Placental pericyte (primary cell): ENCODE measurements around the gene RTN3. TPM values are rescaled to one million over a fixed set of nuclear protein-coding genes. Genes with fewer than 3 reads are reported as not detected.

ENCODE experiments used
- small RNA-seq: library from RNA; depleted of rRNA; stranded (forward); fragments of <200 nt; gene quantifications from one replicate; pipeline ENCODE3, GENCODE V24; 2012; ENCODE audit warnings: low replicate concordance
- total RNA-seq: library from RNA; depleted of rRNA; stranded (reverse); fragments of >200 nt; gene quantifications from 2 replicates; pipeline ENCODE4 v1.2.3, GENCODE V29; 2012

The RTN3 gene, protein sequence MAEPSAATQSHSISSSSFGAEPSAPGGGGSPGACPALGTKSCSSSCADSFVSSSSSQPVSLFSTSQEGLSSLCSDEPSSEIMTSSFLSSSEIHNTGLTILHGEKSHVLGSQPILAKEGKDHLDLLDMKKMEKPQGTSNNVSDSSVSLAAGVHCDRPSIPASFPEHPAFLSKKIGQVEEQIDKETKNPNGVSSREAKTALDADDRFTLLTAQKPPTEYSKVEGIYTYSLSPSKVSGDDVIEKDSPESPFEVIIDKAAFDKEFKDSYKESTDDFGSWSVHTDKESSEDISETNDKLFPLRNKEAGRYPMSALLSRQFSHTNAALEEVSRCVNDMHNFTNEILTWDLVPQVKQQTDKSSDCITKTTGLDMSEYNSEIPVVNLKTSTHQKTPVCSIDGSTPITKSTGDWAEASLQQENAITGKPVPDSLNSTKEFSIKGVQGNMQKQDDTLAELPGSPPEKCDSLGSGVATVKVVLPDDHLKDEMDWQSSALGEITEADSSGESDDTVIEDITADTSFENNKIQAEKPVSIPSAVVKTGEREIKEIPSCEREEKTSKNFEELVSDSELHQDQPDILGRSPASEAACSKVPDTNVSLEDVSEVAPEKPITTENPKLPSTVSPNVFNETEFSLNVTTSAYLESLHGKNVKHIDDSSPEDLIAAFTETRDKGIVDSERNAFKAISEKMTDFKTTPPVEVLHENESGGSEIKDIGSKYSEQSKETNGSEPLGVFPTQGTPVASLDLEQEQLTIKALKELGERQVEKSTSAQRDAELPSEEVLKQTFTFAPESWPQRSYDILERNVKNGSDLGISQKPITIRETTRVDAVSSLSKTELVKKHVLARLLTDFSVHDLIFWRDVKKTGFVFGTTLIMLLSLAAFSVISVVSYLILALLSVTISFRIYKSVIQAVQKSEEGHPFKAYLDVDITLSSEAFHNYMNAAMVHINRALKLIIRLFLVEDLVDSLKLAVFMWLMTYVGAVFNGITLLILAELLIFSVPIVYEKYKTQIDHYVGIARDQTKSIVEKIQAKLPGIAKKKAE
- total RNA-seq: 54.4 and 142 TPM in 2 replicates

DNA sequence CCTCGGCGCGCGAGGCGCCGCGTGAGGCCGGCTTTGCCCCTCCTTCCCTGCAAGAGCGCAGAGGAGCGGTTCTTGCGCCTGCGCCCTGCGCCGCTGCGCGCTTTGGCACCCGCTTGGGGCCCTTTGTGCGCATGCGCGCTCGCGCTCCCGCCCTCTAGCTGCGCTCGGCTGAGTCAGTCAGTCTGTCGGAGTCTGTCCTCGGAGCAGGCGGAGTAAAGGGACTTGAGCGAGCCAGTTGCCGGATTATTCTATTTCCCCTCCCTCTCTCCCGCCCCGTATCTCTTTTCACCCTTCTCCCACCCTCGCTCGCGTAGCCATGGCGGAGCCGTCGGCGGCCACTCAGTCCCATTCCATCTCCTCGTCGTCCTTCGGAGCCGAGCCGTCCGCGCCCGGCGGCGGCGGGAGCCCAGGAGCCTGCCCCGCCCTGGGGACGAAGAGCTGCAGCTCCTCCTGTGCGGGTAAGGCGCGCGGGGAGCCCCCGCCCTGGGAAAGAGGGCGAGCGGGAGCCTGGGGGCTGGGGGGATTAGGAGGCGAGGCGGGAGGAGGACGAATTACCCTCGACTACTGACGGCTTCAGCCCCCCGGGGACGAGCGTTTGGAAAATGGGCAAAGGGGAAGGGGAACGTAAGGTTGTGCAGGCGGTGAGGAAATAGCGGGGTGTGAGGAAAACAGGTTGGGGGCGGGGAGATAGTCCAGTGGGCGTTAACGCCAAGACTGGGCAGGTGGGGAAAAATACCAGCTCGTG lies at the start of gene RTN3:
TSS of gene RTN3 (plus strand) at position 180 of the 745 bp plus-strand sequence. CDS start at position 317, 137 bp downstream.

DNA sequence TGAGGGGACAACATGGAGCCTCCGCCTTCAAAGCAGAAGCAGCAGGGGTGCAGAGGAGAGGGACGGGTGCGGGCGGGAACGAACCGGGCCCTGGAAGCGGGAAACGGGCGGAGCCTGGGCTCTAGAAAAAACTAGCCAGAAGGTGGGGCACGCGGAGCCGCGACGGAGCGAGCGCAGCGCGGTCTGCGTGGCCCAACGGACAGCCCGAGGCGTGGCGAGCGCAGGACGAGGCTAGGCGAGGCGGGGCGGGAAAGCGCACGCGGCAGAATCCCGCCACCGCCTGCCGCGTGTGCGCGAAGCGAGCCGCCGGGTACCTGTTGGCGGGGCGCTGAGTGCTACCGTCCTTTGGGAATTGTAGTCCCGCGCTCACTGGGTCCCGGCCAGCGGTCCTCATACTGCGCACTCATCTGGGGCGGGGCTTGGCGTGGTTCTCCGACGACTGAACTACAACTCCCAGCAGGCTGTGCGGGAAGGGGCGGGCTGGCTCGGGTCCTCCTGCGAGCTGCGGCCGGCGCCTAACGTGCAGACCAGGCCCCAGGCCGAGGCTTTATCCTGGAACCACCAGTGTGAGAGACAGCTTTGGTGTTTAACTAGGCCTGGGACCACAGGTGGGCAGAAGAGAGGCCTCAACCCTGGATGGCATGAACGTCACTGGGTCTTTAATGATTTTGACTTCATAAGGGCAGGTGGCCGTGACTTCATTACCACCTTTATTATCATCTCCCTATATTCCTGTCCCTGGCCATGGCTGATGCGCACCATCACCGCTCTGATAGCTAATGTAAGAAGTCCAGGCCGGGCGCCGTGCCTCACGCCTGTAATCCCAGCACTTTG lies 9.8 kb upstream of the RTN3 start, which contains the start of gene ATL3:
TSS of gene ATL3 (minus strand) at position 55 of the 834 bp plus-strand sequence. CDS start at position 14, 41 bp downstream.

DNA sequence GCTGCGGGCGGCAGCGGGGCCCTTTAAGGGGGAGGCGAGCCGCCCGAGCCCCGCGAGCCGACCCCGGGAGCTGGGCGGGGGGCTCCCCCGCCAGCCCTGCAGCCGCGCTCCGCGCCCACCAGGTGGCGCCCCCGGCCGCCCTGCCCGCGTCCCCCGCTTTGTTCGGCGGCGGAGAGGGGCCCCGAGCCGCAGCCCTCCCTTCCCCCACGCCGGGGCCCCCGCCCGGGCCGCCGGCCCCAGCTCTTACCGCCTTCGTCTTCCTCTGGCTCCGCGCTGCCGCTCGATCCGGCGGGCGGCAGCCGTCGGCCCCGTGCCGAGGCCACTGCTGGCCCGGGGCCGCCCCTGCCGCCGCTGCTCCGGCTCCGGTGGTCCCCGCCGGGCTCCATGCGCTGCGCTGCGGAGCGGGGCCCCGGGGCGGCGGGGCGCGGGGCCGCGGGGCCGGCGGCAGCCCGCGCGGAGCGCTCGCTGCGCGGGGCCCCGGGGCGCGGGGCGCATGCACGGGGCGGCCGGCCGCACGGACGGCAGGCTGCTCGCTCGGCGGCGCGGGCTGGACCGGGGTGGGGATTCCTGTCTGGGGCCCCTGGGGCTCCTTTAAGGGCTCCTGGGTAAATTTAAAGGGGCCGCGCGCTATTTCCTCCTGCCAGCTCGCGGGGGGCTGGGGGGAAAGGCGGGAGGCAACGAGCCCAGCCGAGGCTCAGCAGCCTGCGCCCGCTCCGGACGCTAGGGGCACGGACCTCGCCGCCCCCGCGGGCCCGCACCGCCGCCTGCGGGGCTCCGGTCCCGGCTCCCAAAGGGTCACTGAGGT lies 87.1 kb downstream of the RTN3 start, which contains the start of gene ZFTA:
TSS of gene ZFTA (minus strand) at position 539 of the 805 bp plus-strand sequence. CDS start at position 386, 153 bp downstream.

Small RNA genes lying within 50 kb of the gene (small RNA-seq; reads per million reads assigned to genes)
- not detected for gene AP000753.3
- not detected for gene RN7SL596P

Other genes starting within 250 kb of the RTN3 start
- gene PLAAT5, start 190.3 kb upstream of the RTN3 start, total RNA-seq: not detected in 2 replicates
- not detected in 2 replicates for gene LGALS12, start 175.4 kb upstream of the RTN3 start, total RNA-seq
- gene PLAAT4, start 144.7 kb upstream of the RTN3 start, total RNA-seq: 1.6 and 15.5 TPM in 2 replicates
- not detected in 2 replicates for gene PLAAT2, start 118.1 kb upstream of the RTN3 start, total RNA-seq
- 3.3 and 10.9 TPM in 2 replicates for gene PLAAT3, start 67.1 kb upstream of the RTN3 start, total RNA-seq
- 75.3 and 166 TPM in 2 replicates for gene ATL3, start 10.1 kb upstream of the RTN3 start, total RNA-seq
- 8.5 and 17.9 TPM in 2 replicates for gene ZFTA, start 87.3 kb downstream of the RTN3 start, total RNA-seq
- 26.9 and 35.9 TPM in 2 replicates for gene SPINDOC, start 132.0 kb downstream of the RTN3 start, total RNA-seq
- gene MARK2, start 157.6 kb downstream of the RTN3 start, total RNA-seq: 18.6 and 31.8 TPM in 2 replicates
- 1.5 and 1.6 TPM in 2 replicates for gene RCOR2, start 235.7 kb downstream of the RTN3 start, total RNA-seq